HG02571 (cell line): ENCODE results near the gene HBZ.
"Not testable (repeated sequence)": the region's sequence is repeated elsewhere in the genome, so short reads cannot be mapped to it uniquely, and the experiment has no call there.

Experiments
- ATAC-seq: cut with Tn5 transposase; IDR thresholded peaks from one replicate; pipeline ENCODE4 v1.9.1; 2021; ENCODE audit warnings: mild to moderate bottlenecking, moderate library complexity; ENCODE audit not compliant: unreplicated experiment

HBZ gene

GRCh38 chr16:152141-153128 is at the start of gene HBZ:
Gene HBZ, plus strand, starts transcription at chr16:152644. Its CDS starts 266 bp downstream, at chr16:152910.
- no peak for ATAC-seq

DNA sequence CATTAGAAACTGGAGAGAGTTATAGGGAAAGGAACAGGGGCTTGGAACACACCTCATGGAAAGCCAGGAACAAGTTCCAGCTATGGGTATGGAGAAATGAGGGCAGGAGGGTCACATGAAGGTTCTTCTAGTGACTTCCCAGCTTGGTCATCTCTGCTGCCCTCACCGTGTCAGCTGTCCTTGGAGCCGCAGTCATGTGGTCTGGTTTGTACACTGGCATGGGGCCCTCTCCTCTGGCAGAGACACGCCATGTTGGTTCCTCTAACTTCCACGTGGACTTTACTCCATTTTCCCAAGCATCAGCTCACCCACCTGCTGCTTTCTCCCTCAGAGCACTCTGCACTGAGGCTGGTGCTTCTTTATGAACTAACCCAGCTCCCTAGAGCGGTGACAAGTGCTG is 48.1 kb upstream of the HBZ start:
- ATAC-seq = no peak

DNA sequence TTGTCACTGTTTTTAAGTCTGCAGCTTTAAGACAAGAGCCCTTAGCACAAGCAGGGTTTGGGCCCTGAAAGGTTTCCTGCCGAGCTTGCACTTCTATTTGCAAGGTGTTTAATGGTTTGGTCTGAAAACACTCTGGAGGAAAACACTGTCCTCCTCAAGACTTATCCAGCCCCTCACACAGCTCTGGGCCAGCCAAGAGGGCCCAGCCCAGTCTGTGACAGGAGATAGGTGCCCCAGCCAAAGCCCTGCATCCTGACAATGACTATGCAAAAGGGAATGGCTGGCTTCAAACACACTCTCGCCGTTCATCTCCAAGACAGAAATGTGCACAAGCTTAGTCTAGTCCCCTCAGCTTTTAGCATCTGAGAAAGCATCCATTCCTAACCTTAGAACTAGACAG is 47.5 kb upstream of the HBZ start:
- no peak for ATAC-seq

- ATAC-seq = no peak
Measured at GRCh38 chr16:105521-105920, 46.9 kb upstream of the HBZ start.

- no peak for ATAC-seq
Measured at GRCh38 chr16:106623-107324, 45.7 kb upstream of the HBZ start.

GRCh38 chr16:112153-112840 is 40.1 kb upstream of the HBZ start:
- ATAC-seq = no peak

DNA sequence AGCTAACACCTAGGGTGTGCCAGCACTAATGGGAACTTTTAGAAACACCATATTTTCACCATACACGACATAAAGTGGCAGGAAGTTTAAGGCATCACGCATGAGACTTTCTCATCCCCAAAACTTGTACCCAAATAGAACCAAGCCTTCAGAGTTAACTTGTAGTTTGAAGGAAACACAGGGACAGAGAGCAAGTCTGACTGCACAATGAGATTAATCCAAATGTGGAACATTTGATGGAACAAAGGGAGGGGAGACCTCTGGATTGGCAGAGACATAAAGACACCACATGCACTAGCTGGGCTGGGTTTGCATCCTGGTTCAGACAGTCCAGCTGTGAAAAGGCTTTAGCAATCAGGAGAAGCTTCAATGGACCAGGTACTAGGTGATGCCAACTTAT is 38.1 kb upstream of the HBZ start:
- no peak for ATAC-seq

- no peak for ATAC-seq
Measured at GRCh38 chr16:116015-116414, 36.4 kb upstream of the HBZ start.

GRCh38 chr16:117379-118365 is 34.8 kb upstream of the HBZ start:
- ATAC-seq = no peak

- no peak for ATAC-seq
Measured at GRCh38 chr16:118857-119256, 33.6 kb upstream of the HBZ start.

- ATAC-seq = no peak
Measured at GRCh38 chr16:119295-119694, 33.1 kb upstream of the HBZ start.

DNA sequence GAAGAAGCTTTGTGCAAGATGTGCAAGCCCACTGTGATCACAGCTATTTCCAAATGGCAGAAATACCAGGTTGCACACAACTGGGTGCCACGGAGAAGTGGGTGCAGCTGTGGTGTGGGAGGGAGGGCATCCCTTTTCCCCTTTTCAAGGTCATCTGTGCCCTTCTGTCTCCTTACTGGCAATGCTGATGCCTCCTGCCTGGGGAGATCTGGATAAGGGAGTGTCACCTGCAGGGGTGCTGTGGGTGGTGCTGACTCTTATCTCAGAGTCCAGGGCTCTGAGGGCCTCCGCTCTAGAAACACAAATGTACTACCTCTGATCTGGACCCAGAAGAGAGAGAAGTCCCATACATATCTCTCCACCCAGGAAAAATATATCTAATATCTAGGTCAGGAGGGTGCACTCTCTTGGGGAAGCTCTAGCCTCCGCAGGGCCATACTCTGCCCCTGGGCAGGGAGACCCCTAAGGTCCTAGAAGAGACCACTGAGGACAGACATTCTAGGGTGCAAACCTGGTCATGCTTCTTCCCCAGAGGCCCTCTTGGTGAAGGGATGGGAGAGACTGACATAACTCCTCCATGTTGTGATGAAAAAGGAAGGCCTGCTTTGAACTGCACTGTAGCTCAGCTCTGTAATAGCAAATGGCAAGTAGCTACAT is 32.5 kb upstream of the HBZ start:
- ATAC-seq = no peak

- ATAC-seq = no peak
Measured at GRCh38 chr16:120756-121155, 31.7 kb upstream of the HBZ start.

DNA sequence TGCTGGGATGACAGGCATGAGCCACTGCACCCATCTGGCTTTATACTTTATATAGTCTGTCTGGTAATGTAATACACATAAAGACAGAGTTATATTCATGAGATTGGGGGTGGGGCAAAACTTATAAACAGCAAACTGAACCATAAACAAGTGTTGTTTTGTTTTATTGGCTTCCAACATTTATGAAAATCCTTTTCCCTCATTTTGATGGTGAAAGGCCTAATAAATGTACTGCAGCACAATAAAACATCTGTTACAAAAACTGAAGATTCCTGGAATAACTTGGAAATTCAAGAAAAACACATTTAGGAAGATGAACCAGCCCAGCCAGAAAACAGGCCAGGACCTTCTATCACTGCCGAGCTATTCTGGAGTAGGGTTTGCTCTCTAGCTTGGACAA is 30.1 kb upstream of the HBZ start:
- ATAC-seq = no peak

- ATAC-seq = not testable (repeated sequence)
Measured at GRCh38 chr16:123558-124350, 28.7 kb upstream of the HBZ start.

GRCh38 chr16:125011-125410 is 27.4 kb upstream of the HBZ start:
- no peak for ATAC-seq

- ATAC-seq = no peak
Measured at GRCh38 chr16:129075-129474, 23.4 kb upstream of the HBZ start.

DNA sequence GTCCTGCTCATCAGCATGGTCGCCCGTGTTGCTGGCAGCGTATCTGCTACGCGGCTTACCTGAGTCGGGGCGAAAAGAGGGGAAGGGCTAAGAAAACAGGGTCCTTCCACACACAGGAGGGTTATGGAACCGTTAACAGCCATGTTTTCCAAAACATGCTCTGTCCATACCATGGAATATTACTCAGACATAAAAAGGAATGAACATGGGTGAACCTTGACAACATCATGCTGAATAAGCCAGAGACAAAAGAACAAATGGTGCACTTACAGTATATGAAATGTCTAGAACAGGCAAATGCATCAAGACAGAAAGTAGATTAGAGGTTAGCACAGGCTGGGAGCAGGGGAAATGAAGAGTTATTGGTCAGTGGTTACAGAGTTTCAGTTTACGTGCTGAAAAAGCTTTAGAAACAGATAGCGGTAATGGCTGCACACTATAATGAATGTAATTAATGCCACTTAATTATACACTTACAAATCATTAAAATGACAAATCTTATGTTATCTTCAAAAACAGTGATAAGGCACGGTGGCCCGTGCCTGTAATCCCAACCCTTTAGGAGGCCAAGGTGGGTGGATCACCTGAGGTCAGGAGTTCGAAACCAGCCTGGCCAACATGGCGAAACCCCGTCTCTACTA is 21.8 kb upstream of the HBZ start:
- ATAC-seq = no peak

DNA sequence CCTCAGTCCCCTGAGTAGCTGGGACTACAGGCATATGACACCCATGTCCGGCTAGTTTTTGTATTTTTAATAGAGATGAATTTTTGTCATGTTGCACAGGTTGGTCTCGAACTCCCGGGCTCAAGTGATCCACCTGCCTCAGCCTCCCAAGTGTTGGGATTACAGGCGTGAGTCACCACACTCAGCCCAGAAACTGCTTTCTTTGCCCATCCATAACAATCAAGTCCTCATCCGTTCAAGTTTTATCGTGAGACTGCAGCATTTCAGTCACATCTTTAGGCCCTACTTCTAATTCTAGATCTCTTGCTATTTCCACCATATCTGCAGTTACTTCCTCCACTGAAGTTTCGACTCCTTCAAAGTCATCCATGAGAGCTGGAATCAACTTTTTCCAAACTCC is 20.3 kb upstream of the HBZ start:
- no peak for ATAC-seq
